ENCODE data around the gene ISLR2.

Gene ISLR2

DNA sequence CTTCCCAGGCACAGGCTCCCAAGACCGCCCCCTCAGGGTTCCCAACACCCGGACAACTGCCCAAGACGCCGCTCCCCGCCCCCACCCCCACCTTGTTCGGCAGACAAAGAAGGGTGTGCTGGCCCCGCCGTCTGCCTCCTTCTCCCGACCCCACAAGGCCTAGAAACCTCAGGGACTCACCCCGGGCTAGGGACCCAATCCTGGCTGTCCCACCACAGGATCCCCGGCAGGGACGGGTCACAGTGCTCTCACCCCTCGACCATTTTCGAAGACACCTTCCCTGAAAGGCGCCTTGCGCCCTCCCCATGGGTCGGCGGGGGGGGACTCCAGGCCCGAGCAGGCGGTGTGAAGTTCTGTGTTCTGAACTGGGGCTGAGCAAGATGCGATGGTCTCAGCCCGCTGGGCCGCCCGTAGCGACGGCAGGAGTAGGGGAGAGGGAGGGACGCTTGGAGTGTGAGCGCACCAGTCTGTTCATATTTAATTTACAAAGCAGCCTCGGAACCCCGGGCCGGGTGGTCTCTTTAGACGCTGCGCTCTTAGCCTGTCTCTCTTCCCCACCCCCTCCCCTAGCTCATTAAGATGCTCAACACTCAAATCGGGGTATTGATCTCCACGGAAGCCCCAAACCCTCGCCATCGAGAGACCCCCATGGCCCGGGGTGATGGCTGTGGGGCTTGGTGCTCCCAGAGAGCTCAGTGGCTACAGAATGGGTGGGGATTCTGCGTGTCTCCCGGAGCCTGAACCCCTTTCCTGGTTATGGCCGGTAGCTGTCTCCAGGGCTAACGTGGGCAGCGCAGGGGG, 1.4 kb upstream of the ISLR2 start:
- DNase-seq (ENCODE audit: low read depth, low spot score), result no peak

DNA sequence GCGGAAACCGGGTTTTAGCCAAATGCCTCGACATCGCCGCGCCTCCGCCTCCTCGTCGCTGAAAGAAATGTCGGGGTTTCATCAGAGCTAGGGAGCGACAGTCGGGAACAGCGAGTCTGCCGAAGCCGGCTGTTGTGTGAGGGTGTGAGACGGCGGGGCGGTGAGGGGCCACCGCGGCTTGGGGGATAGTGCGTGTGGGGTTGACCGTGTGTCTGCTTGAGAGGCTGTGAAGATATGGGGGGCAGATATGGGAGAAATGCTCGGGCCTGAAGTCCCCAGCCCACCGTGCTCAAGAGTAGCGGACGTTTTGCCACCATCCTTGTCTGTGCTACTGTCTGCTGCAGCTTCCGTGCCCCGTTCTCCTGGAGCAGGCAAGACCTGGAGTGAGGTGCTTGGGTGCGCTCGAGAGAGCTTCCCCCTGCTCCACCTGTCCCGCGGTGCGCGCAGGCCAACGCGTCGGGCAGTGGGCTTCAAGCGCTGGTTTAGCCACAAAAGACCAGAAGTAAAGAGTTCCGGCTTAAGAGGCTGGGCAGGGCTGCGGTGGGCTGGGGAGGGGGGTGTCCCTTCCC, 716 bp upstream of the ISLR2 start:
- no peak for DNase-seq (ENCODE audit: low read depth, low spot score)

- DNase-seq (ENCODE audit: low read depth, low spot score), result no peak
Observed at GRCh38 chr15:74130849-74131627, 652 bp downstream of the ISLR2 start.

- no peak for DNase-seq (ENCODE audit: low read depth, low spot score)
Observed at GRCh38 chr15:74131628-74132413, 1.4 kb downstream of the ISLR2 start.

GRCh38 chr15:74132681-74133651, 2.6 kb downstream of the ISLR2 start:
- DNase-seq (ENCODE audit: low read depth, low spot score), result no peak

DNA sequence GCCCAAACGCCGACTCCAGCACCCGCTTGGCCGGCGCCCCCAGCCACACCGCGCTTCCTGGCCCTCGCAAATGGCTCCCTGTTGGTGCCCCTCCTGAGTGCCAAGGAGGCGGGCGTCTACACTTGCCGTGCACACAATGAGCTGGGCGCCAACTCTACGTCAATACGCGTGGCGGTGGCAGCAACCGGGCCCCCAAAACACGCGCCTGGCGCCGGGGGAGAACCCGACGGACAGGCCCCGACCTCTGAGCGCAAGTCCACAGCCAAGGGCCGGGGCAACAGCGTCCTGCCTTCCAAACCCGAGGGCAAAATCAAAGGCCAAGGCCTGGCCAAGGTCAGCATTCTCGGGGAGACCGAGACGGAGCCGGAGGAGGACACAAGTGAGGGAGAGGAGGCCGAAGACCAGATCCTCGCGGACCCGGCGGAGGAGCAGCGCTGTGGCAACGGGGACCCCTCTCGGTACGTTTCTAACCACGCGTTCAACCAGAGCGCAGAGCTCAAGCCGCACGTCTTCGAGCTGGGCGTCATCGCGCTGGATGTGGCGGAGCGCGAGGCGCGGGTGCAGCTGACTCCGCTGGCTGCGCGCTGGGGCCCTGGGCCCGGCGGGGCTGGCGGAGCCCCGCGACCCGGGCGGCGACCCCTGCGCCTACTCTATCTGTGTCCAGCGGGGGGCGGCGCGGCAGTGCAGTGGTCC, 3.5 kb downstream of the ISLR2 start:
- DNase-seq (ENCODE audit: low read depth, low spot score), result no peak

- no peak for DNase-seq (ENCODE audit: low read depth, low spot score)
Observed at GRCh38 chr15:74134387-74135027, 4.1 kb downstream of the ISLR2 start.

- DNase-seq (ENCODE audit: low read depth, low spot score), result no peak
Observed at GRCh38 chr15:74135041-74135565, 4.7 kb downstream of the ISLR2 start.

GRCh38 chr15:74136540-74136813, 6.1 kb downstream of the ISLR2 start:
- no peak for DNase-seq (ENCODE audit: low read depth, low spot score)

DNA sequence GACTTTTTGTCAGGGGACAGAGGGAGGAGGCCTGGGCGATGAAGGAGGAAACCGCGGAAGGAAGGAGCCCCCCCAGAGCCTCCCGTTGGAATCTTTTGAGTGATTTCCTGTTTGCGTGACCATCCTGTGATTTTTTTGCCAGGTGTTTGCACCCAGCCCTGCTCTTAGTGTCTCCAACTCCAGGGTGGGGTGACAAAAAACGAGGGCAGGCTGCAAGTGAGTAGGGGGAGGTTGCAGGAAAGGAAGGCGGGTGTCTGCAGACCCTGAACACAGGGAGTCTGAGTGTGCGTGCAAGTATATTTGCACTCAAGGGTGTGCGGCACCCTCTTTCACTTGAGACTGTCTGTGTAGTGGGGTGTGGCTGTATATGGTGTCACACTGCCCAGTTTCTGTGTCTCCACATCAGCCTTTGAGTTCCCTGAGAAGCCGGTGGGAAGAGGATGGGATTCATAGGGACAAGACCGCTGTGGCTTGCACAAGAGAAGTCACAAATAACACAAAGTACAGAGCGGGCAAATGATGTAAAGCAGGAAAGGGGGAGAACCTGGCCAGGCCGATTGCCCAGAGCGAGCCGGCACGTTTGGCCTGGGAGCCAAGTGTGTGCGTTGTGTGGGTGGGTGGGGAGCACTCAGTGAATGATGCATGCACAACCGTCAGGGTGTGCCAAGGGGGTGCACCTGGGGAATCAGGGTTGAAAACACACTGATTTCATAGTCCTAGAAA, 6.6 kb downstream of the ISLR2 start:
- DNase-seq (ENCODE audit: low read depth, low spot score), result no peak

GRCh38 chr15:74137537-74137894, 7.1 kb downstream of the ISLR2 start:
- DNase-seq (ENCODE audit: low read depth, low spot score), result no peak

GRCh38 chr15:74138642-74139041, 8.3 kb downstream of the ISLR2 start:
- DNase-seq (ENCODE audit: low read depth, low spot score), result no peak

DNA sequence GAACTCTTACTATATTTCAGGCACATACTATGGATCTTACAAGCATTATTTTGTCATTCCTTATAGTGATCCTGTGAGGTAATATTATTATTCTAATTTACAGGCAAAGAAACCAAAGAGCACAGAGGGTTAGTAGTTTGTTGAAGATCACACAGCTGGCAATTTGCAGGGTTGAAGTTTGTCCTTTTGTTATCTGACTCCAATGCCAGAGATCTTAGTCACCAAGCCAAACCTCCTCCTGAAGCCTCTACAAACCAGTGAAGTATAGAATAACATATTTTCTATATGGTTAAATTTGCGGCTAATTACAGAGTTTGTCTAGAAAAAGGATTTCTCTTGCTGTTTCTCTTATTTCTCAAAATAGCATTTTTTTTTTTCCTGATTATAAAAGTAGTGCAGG, 11.2 kb downstream of the ISLR2 start:
- no peak for DNase-seq (ENCODE audit: low read depth, low spot score)

DNA sequence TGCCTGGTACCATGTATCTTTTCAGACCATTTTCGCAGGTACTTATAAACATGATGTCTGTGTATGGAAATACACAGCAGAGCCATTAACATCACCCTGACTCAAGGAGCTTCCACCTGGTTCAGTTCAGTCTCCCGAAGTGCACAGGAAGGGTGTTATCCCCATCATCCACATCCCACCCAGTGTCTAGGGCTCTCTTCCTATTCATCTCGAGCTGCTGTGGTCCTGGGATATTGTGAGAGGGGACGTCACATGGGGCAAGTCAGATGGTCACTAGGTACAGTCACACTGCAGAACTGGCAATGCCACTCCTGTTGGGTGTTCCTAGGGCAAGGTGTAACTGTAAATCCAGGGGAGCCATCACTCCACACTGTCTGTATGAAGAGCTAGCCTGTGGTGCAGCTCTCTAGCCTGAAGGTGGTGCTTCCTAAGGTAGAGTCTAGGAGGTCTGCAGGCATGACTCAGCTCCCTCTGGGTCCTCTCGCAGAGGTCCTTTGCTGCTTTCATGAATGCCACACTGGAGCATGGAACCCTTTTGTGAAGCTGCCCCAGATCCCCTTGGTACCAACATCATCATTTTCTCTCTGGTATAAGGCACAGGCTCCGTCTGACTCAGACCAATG, 13.9 kb downstream of the ISLR2 start:
- no peak for DNase-seq (ENCODE audit: low read depth, low spot score)

GRCh38 chr15:74146277-74146800, 16.0 kb downstream of the ISLR2 start:
- DNase-seq (ENCODE audit: low read depth, low spot score), result no peak

- DNase-seq (ENCODE audit: low read depth, low spot score), result no peak
Observed at GRCh38 chr15:74147051-74147450, 16.7 kb downstream of the ISLR2 start.

- DNase-seq (ENCODE audit: low read depth, low spot score), result no peak
Observed at GRCh38 chr15:74155766-74156417, 25.5 kb downstream of the ISLR2 start.
